Endodermal cell (in vitro differentiated cells): ENCODE data around the gene COPG1. TPM values are rescaled to one million over a fixed set of nuclear protein-coding genes. Genes with fewer than 3 reads are reported as not detected.

Source experiments
- DNase-seq: peaks from one replicate; pipeline ENCODE4 v3.0.0-alpha.2; 2017
- H3K27ac ChIP-seq: 2 replicates; pipeline ENCODE4 v1.5.1; 2013; ENCODE audit warnings: mild to moderate bottlenecking, low read depth, low read length, moderate library complexity
- H3K27me3 ChIP-seq: 2 replicates; pipeline ENCODE4 v1.6.1; 2013; ENCODE audit warnings: mild to moderate bottlenecking, low read length, moderate library complexity; ENCODE audit not compliant: insufficient read depth, control insufficient read depth, poor library complexity, severe bottlenecking
- H3K36me3 ChIP-seq: 2 replicates; pipeline ENCODE4 v1.7.0; 2013; ENCODE audit warnings: mild to moderate bottlenecking, low read length, moderate library complexity; ENCODE audit not compliant: control insufficient read depth, insufficient read depth
- H3K4me1 ChIP-seq: one replicate; pipeline ENCODE4 v1.7.0; 2013; ENCODE audit warnings: low read length; ENCODE audit not compliant: control insufficient read depth, insufficient read depth
- H3K4me3 ChIP-seq: 2 replicates; pipeline ENCODE4 v1.5.1; 2013; ENCODE audit warnings: mild to moderate bottlenecking, low read length, moderate library complexity
- H3K9ac ChIP-seq: 2 replicates; pipeline ENCODE4 v1.6.1; 2013; ENCODE audit warnings: mild to moderate bottlenecking, low read length, moderate library complexity; ENCODE audit not compliant: poor library complexity, severe bottlenecking; ENCODE audit errors: extremely low read depth
- H3K9me3 ChIP-seq: 2 replicates; pipeline ENCODE4 v1.6.1; 2013; ENCODE audit warnings: mild to moderate bottlenecking, low read length, moderate library complexity; ENCODE audit not compliant: control insufficient read depth
- H3K27ac Mint-ChIP-seq: 2 replicates; pipeline ENCODE4 v1.8.0; 2020; ENCODE audit warnings: mixed read lengths
- H3K27me3 Mint-ChIP-seq: 2 replicates; pipeline ENCODE4 v1.8.0; 2021; ENCODE audit warnings: mild to moderate bottlenecking, mixed read lengths; ENCODE audit not compliant: insufficient read depth
- H3K36me3 Mint-ChIP-seq: 2 replicates; pipeline ENCODE4 v1.8.0; 2020; ENCODE audit warnings: low read depth, mixed read lengths
- H3K4me1 Mint-ChIP-seq: 2 replicates; pipeline ENCODE4 v1.8.0; 2020; ENCODE audit warnings: mixed read lengths
- H3K4me3 Mint-ChIP-seq: 2 replicates; pipeline ENCODE4 v1.8.0; 2020; ENCODE audit warnings: mild to moderate bottlenecking, moderate library complexity, mixed read lengths
- H3K9me3 Mint-ChIP-seq: 2 replicates; pipeline ENCODE4 v1.8.0; 2020; ENCODE audit warnings: mild to moderate bottlenecking, mixed read lengths
- WGBS, 2 experiments: methylation state at CpG; one replicate each; pipeline versions ENCODE4 v1.1.5 to v1.1.7; 2013; ENCODE audit warnings: missing lambda C conversion rate in 2 of 2, mixed read lengths in 1 of 2; ENCODE audit not compliant: insufficient coverage in 1 of 2, insufficient read length in 1 of 2; 5-methylcytosine and 5-hydroxymethylcytosine counted together
- total RNA-seq, 2 donors: library from RNA; stranded (reverse); fragmentation: NEBNext Ultra II Directional in 1 of 2; extraction: Animal tissue kit (Norgen Biotek cat#: 25700) in 1 of 2; gene quantifications; 2 replicates in 1 of 2; 3 replicates in 1 of 2; pipeline ENCODE4 v1.2.1, GENCODE V29; 2021
- TF ChIP-seq, protein P1 (sequence below): fragments of 200-600 bp; sonication (generic); conservative IDR thresholded peaks from 2 replicates; pipeline ENCODE4 v1.5.0; 2021; ENCODE audit warnings: antibody characterized with exemption, mild to moderate bottlenecking

Gene COPG1
- total RNA-seq, 2 donors from 2014 or later = 151 to 193 TPM

DNA sequence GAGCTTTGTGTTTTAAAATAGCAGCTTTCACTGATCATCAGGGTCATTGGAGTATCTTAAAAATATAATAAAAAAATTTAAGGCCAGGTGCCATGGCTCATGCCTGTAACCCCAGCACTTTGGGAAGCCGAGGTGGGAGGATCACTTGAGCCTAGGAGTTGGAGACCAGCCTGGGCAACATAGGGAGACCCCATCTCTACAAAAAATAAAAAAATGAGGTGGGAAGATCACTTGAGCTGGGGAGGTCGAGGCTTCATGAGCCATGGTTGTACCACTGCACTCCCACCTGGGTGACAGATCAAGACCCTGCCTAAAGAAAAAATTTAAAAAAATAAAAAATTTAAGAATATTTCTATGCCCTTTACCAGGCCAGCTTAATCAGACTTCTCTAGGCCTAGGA, 30.8 kb downstream of the COPG1 start:
- peaks cover 16% of the 10 kb centered on the region for H3K4me1 Mint-ChIP-seq
- no peaks in the 10 kb centered on the region for H3K9me3 ChIP-seq
- H3K27ac ChIP-seq = no peak overlapping the region
- H3K4me3 ChIP-seq = peak overlapping the region; percentile 90
- peaks cover 27% of the 10 kb centered on the region for H3K36me3 Mint-ChIP-seq
- H3K36me3 ChIP-seq = peaks cover 37% of the 10 kb centered on the region
- no peak overlapping the region for H3K27ac Mint-ChIP-seq
- H3K4me3 Mint-ChIP-seq = peak overlapping the region; percentile 93
- WGBS, 2 experiments = 88 to 90% methylated on average over 2 of the region's 2 CpGs
- TF ChIP-seq, protein P1, sequence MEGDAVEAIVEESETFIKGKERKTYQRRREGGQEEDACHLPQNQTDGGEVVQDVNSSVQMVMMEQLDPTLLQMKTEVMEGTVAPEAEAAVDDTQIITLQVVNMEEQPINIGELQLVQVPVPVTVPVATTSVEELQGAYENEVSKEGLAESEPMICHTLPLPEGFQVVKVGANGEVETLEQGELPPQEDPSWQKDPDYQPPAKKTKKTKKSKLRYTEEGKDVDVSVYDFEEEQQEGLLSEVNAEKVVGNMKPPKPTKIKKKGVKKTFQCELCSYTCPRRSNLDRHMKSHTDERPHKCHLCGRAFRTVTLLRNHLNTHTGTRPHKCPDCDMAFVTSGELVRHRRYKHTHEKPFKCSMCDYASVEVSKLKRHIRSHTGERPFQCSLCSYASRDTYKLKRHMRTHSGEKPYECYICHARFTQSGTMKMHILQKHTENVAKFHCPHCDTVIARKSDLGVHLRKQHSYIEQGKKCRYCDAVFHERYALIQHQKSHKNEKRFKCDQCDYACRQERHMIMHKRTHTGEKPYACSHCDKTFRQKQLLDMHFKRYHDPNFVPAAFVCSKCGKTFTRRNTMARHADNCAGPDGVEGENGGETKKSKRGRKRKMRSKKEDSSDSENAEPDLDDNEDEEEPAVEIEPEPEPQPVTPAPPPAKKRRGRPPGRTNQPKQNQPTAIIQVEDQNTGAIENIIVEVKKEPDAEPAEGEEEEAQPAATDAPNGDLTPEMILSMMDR = no peak
- H3K27me3 ChIP-seq = no peaks in the 10 kb centered on the region
- peak overlapping the region; percentile 87 for H3K9ac ChIP-seq
- H3K4me1 ChIP-seq = peaks cover 10% of the 10 kb centered on the region
- no peak for DNase-seq
- no peaks in the 10 kb centered on the region for H3K9me3 Mint-ChIP-seq
- H3K27me3 Mint-ChIP-seq = no peaks in the 10 kb centered on the region

DNA sequence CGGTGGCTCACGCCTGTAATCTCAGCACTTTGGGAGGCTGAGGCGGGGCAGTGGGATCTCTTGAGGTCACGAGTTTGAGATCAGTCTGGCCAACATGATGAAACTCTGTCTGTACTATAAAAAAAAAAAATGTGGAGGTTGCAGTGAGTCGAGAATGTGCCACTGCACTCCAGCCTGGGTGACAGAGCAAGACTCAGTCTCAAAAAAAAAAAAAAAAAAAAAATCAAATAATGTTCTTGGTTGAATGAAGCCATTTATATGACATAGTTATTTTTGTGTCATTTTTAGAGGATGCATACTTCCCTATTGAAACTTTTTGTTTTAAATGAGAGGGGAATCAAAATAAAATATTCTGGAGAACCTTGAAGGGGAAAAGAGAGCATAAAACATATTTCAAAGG, 32.3 kb downstream of the COPG1 start:
- 92 to 96% methylated on average over 4 to 5 of the region's 5 CpGs for WGBS, 2 experiments
- H3K36me3 Mint-ChIP-seq = peaks cover 24% of the 10 kb centered on the region
- Histone ChIP-seq H3K27me3 (no peaks in the 10 kb centered on the region), H3K4me1 (peaks cover 10% of the 10 kb centered on the region), H3K9ac (no peak overlapping the region), H3K36me3 (peaks cover 34% of the 10 kb centered on the region), H3K9me3 (no peaks in the 10 kb centered on the region), H3K27ac (no peak overlapping the region), H3K4me3 (no peak overlapping the region)
- H3K27me3 Mint-ChIP-seq = no peaks in the 10 kb centered on the region
- no peak overlapping the region for H3K4me3 Mint-ChIP-seq
- peaks cover 16% of the 10 kb centered on the region for H3K4me1 Mint-ChIP-seq
- no peak overlapping the region for H3K27ac Mint-ChIP-seq
- H3K9me3 Mint-ChIP-seq = no peaks in the 10 kb centered on the region
- TF ChIP-seq, protein P1 = no peak
- no peak for DNase-seq

DNA sequence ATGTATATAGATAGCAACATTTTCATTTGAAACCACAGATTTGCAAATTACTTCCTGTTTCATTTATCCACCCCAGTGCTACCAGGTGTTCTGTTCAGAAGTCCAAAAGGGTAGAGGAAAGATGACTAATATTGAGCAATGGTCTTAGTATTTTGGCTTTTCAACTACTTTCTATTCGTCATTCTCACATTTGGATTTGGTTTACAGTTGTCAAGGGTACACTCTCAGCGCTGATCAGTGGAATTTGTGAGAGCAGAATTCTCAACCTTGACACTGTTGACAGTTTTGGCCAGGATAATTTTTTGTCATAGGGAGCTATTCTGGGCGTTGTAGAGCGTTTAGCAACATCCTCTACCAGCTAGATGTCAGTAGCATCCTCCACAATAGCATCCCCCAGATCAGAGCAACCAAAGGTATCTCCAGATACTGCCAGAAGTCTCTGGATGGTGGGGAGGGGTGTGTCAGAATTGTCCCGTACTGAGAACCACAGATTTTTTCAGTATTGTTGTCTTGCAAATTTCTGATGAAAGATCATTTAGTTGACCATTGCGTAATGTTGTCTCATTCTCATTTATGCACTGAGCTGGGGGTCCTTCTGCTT, 33.4 kb downstream of the COPG1 start:
- no peak for DNase-seq
- Mint-ChIP-seq H3K27me3 (no peaks in the 10 kb centered on the region), H3K9me3 (no peaks in the 10 kb centered on the region), H3K4me3 (no peak overlapping the region), H3K36me3 (peaks cover 16% of the 10 kb centered on the region), H3K4me1 (peaks cover 13% of the 10 kb centered on the region), H3K27ac (no peak overlapping the region)
- peaks cover 35% of the 10 kb centered on the region for H3K36me3 ChIP-seq
- H3K27ac ChIP-seq = no peak overlapping the region
- no peak overlapping the region for H3K4me3 ChIP-seq
- 76 to 95% methylated on average over 4 to 6 of the region's 6 CpGs for WGBS, 2 experiments
- peaks cover 7% of the 10 kb centered on the region for H3K4me1 ChIP-seq
- TF ChIP-seq, protein P1 = no peak
- no peak overlapping the region for H3K9ac ChIP-seq
- H3K27me3 ChIP-seq = no peaks in the 10 kb centered on the region
- no peaks in the 10 kb centered on the region for H3K9me3 ChIP-seq
